Measurements from ENCODE around the gene PARP11.

DNA sequence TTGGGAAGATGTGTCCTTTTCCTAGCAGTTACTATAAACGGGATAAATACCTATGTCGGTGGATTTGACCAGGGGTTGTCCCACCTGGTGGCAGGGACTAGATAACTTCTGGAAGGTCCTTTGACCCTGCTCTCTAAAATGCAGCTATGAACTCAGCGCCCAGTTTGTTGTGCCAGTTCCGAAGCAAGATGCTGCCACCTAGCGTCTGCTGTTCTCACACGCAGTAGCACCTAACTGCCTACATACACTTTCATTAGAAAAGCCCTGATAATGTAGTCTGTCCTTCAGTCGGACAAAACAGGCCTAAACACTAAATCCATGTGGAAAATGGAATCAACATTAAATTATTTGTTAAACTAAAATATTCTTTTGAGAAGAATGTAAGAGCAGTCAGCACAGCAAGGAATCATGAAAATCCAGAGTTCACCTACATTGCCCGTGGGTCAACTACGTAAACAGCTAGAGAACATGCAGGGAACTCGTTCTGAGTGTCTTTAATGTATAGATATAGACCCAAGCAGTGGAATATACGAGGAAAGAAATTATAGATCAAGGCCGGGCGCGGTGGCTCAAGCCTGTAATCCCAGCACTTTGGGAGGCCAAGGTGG, 69.2 kb downstream of the PARP11 start:
- TF ChIP-seq, protein P1, sequence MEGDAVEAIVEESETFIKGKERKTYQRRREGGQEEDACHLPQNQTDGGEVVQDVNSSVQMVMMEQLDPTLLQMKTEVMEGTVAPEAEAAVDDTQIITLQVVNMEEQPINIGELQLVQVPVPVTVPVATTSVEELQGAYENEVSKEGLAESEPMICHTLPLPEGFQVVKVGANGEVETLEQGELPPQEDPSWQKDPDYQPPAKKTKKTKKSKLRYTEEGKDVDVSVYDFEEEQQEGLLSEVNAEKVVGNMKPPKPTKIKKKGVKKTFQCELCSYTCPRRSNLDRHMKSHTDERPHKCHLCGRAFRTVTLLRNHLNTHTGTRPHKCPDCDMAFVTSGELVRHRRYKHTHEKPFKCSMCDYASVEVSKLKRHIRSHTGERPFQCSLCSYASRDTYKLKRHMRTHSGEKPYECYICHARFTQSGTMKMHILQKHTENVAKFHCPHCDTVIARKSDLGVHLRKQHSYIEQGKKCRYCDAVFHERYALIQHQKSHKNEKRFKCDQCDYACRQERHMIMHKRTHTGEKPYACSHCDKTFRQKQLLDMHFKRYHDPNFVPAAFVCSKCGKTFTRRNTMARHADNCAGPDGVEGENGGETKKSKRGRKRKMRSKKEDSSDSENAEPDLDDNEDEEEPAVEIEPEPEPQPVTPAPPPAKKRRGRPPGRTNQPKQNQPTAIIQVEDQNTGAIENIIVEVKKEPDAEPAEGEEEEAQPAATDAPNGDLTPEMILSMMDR (conservative IDR thresholded peaks at IDR 0.05; ENCODE audit: low read length), result peak; percentile 90
- TF ChIP-seq EZH2phosphoT487 (IDR thresholded peaks at IDR 0.05; ENCODE audit: borderline replicate concordance), result no peak
